HS-5 (cell line): Measurements from ENCODE around the gene IARS2.
"Not testable (repeated sequence)": the region's sequence is repeated elsewhere in the genome, so short reads cannot be mapped to it uniquely, and the experiment has no call there.

Experiments used
- DNase-seq: peaks from one replicate; pipeline ENCODE4 v3.0.0-alpha.2; 2012; ENCODE audit warnings: low read depth

IARS2 gene

GRCh38 chr1:220164517-220164916, 70.6 kb downstream of the IARS2 start:
- no peak for DNase-seq

DNA sequence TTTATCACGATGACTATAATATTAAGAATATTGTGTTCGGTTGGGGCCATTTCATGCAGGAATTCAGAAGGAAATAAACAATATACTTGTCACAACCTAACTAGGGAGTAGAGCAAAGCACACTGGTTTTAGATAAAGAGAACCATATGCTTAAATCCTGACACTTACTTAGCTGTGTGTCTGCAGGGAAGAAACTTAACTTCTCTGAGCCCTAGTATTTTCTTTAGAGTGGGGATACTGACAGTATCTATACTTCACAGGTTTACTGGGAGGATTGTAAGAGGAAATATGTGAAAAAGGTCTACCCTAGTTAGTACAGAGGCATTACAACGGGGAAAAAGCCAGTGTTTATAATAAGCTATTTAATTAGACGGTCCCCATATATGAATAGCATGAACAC, 72.9 kb downstream of the IARS2 start:
- DNase-seq = no peak

- DNase-seq = not testable (repeated sequence)
Measured at GRCh38 chr1:220169887-220170286, 76.0 kb downstream of the IARS2 start.

- DNase-seq = no peak
Measured at GRCh38 chr1:220170836-220171526, 77.0 kb downstream of the IARS2 start.

GRCh38 chr1:220176540-220176939, 82.6 kb downstream of the IARS2 start:
- DNase-seq = no peak

DNA sequence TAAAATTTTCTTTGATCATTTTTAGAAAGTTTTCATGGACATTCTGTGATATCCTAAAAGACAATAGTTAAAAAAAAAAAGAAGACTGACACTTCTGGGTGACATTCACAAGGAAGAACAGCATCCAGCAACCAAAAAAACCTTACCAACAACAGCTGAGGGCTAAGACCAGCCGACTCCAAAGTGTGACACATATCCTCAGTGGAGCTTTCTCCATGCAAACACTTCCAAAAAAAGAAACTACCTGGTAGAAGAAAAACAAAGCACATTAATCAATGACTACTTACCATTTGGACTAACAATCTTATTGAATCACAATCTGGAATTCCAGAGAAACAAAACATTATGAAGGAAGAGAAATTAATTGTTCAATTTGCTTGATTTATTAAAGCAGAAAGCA, 88.2 kb downstream of the IARS2 start:
- DNase-seq = no peak

DNA sequence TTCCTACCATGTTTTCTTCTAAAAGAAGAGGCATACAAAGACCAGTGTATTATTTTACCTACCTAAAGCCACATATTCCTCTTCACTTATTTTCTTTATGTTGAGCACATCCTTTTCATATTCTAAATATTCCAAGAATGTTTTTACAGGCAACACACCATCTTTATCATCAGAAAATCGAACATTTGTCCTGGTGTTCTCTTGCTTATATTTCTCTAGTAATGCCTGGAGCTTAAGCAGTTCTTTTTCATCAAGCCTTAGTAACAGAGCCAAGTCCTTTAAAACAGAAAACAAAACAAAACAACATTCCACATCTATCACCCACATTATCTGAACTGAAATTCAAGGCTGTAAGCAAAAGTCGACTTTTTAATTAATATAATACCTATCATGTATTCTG, 88.7 kb downstream of the IARS2 start:
- DNase-seq = no peak

DNA sequence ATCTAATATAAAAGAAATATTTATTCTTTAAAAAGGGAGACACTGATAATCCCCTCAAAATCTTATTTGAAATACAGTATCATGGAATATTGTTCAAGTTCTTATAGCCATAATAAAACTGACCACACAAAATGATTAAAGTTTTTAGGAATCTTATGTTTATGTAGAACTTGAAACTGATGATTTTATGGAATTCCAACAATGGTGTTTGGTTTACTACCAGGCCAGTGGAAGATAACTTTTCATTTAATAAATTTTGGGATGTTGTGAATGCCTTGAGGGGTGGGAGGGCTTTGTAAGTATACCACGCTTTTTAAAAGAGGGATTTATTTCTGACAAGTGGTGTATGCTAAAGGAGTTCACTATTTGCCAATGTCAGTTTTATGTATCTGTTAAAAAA, 90.6 kb downstream of the IARS2 start:
- no peak for DNase-seq

- DNase-seq = no peak
Measured at GRCh38 chr1:220186752-220187151, 92.8 kb downstream of the IARS2 start.

- no peak for DNase-seq
Measured at GRCh38 chr1:220188538-220188937, 94.6 kb downstream of the IARS2 start.

DNA sequence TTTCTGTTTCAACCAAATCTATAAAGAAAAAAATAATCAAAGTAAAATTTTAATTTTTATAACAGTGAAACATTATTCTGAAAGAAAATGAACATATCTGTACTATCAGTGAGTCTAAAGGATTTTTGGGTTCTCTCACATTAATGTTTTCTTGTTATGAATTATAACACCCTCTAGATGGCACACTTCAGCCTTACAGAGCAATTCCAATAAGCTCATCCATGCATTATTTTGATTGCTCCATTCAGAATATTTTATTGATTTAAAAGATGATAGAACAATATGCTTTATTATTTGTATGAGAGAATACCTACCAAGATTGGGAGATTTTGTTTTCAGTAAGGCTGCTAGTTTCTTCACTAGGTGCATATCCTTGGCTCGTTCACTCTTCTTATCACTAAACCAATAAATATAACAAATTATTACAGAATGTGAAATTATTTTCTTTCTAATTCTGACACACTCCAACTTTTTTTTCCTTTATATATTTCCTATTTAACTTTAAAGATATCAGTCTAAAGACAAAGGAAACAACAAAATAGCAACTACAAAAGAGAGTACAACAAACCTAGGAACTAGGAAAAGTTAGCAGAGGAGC, 95.9 kb downstream of the IARS2 start:
- DNase-seq = peak; percentile 2

GRCh38 chr1:220195701-220196100, 101.8 kb downstream of the IARS2 start:
- DNase-seq = no peak
